Measurements from ENCODE around the gene NKAIN2.
"Not testable (repeated sequence)": the region's sequence is repeated elsewhere in the genome, so short reads cannot be mapped to it uniquely, and the experiment has no call there.

Gene NKAIN2

GRCh38 chr6:124561635-124562130 lies 758.0 kb downstream of the NKAIN2 start:
- no peak for DNase-seq (ENCODE audit: low read depth, low spot score)

DNA sequence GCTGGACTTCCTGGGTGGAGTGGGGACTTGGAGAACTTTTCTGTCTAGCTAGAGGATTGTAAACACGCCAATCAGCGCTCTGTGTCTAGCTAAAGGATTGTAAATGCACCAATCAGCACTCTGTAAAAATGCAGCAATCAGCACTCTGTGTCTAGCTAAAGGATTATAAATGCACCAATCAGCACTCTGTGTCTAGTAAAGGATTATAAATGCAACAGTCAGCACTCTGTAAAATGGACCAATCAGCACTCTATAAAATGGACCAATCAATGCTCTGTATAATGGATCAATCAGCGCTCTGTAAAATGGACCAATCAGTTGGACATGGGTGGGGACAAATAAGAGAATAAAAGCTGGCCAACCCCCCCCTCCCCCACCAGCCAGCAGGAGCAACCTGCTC lies 760.5 kb downstream of the NKAIN2 start:
- DNase-seq (ENCODE audit: low read depth, low spot score): not testable (repeated sequence)

DNA sequence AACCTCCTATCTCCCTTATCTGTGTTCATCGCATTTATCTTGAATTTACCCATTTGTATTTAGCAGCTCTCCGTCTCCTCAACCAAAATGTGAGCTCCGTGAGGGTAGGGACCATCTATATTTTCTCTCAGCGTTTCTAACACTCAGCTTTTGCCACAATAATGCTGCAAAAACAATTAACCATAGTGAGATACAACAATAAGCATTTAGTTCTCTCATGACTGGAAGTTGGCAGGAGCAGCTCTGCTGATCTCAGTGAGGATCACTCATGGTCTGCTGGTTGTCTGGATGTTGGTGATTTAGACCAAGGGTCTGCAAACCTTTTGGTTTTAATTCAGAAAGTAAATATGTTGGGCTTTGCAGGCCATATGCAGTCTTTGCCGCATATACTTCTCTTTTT lies 763.7 kb downstream of the NKAIN2 start:
- no peak for DNase-seq (ENCODE audit: low read depth, low spot score)

DNA sequence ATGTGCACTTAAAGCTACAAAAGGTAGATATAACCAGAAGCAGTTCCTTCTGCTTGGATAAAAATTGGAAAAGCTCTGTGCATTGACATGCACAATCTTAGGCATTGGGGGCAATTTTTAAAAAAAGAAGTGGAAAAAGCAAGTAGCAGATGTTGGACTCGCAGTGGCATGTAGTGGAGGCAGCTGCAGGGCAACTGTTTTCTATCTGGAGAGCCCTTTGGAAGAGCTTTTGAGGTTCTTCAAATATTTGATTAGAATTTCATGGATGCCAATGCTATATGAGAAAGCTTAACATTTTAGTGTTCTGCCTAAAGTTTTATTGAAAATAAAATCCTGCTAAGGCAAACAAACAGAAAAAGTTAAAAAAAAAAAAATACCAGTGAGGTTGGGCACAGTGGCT lies 770.3 kb downstream of the NKAIN2 start:
- DNase-seq (ENCODE audit: low read depth, low spot score): no peak

GRCh38 chr6:124577734-124578281 lies 774.1 kb downstream of the NKAIN2 start:
- no peak for DNase-seq (ENCODE audit: low read depth, low spot score)

DNA sequence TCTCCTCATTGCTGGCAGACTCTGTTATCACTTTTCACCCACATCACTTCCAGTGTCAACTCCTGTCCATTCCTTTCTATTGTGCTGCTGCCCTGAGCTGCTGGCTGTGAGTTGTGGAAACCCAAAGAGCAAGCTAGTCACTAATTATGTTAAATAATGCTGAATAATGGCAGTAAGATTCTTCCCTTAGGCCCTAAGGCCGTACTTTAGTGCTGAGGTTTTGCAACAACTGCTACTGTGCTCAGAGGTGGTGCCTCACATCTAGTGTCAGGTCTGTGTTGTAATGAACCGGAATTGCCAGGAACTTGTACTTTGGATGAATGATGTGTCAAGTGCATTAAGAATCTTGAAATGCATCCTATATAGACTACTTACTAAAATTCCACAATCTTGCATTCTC lies 786.3 kb downstream of the NKAIN2 start:
- DNase-seq (ENCODE audit: low read depth, low spot score): no peak

GRCh38 chr6:124599656-124600055 lies 796.0 kb downstream of the NKAIN2 start:
- DNase-seq (ENCODE audit: low read depth, low spot score): no peak

DNA sequence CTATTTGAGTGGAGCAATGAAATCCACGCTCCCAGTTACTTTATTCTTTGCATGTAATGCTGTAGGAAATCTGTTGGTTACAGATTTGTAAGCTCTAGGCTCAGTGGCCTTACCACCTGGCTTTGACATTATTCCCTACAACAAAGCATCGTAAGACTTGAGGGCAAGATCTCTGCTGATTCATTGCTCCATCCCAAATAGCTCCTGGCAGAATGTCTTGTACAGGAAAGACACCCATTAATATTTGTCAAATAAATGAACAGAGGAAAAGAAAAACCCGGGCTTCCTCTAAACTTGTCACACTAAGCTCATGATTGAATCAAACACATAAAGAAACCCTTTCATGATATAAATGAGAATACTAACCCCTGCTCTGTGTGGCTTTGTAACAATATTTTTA lies 801.1 kb downstream of the NKAIN2 start:
- no peak for DNase-seq (ENCODE audit: low read depth, low spot score)

DNA sequence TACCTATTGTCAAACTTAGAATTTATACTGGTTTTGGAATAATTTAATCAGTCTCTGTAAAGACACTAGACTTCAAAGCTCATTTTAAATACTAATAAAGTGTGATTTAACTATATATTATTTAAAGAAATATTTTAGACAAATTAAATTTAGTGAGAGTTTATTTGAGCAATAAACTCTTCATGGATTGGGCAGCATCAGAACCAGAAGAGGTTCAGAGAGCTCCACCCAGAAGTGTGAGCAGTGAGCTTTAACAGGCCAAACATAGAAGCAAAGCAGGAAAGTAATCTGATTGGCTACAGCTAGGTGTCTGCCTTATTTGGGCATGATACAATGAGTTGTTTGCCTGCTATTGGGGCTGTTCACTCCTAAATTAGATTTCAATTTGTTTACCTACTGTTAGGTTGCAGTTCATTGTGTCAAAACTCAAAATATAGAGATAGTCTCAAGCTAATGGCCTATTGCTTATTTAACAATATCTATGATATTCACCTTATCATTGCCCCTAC lies 803.5 kb downstream of the NKAIN2 start:
- DNase-seq (ENCODE audit: low read depth, low spot score): no peak

DNA sequence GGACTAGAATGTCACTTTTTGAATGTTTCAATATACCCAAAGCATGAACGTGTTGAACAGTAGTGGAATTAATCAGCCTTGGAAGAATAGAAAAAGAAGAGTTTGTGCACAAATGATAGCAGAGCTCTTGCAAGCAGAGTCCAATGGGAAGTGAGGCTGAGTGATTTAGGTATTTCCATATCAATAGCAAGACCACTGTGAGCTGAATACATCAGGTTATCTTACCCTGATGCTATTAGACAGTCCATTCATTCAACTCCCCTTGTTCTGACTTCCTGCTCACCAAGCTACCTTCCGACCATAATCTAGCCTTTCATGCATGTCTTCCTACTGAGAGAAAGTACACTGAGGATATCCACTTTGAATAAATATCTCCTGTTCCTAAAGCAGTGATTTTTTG lies 809.4 kb downstream of the NKAIN2 start:
- no peak for DNase-seq (ENCODE audit: low read depth, low spot score)

- no peak for DNase-seq (ENCODE audit: low read depth, low spot score)
These were observed 818.7 kb downstream of the NKAIN2 start for GRCh38 chr6:124622351-124622750.

- DNase-seq (ENCODE audit: low read depth, low spot score): no peak
These were observed 830.0 kb downstream of the NKAIN2 start for GRCh38 chr6:124633655-124634054.

DNA sequence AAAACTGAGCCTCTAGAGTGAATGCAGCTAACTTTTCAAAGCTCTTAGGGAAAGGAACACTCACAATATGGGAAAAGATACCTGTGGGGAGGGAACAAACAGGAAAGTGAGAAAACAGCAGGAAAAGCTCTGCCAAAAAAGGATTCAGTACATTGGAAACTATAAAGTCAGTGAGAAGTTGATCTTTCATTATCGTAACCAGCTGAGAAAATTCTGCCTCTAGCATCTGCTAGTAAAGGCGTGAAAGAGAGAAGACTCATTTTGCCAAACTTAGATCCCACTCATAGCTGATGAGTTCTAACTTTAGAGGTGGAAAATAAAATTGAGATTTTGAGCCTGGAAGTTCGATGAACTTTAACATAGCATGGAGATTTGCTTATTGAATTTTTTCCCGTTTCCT lies 836.8 kb downstream of the NKAIN2 start:
- no peak for DNase-seq (ENCODE audit: low read depth, low spot score)

DNA sequence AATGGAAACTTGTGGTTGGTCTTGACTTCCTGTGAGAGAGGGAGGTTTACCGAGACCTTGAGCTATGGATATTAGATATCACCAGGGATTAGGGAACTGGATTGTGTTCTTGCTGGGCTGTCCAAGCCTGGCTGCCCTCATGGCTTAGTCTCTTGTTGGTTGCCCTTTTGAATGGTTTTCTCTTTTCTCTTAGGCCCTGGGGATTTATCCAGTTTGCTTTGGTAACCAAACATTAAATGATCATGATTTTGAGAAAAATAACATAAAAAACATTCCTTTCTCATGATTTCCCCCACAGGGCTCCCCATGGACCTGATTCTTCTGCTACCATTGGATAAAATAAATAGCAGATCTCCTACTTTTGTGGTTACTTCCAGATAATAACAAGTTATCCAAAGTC lies 852.2 kb downstream of the NKAIN2 start:
- peak; percentile 70 for DNase-seq (ENCODE audit: low read depth, low spot score)

DNA sequence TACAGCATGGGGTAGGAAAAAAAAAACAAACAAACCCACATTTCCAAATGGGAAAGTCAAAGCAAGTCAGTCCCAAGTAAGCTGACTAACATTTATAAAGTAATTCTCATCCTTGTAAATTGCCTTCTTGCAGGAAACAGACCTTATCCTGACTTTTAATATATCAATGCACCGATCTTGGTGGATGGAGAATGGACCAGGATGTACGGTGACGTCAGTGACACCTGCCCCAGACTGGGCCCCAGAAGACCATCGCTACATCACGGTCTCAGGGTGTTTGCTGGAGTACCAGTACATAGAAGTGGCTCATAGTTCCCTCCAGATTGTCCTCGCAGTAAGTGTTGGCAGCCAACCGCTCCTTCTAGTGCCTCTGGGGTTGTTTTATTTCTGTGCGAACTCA lies 854.4 kb downstream of the NKAIN2 start:
- no peak for DNase-seq (ENCODE audit: low read depth, low spot score)

GRCh38 chr6:124659427-124659826 lies 855.8 kb downstream of the NKAIN2 start:
- DNase-seq (ENCODE audit: low read depth, low spot score): no peak

GRCh38 chr6:124660185-124660584 lies 856.5 kb downstream of the NKAIN2 start:
- no peak for DNase-seq (ENCODE audit: low read depth, low spot score)

GRCh38 chr6:124661097-124661661 lies 857.5 kb downstream of the NKAIN2 start:
- DNase-seq (ENCODE audit: low read depth, low spot score): no peak

- no peak for DNase-seq (ENCODE audit: low read depth, low spot score)
These were observed 864.4 kb downstream of the NKAIN2 start for GRCh38 chr6:124668028-124668427.

- no peak for DNase-seq (ENCODE audit: low read depth, low spot score)
These were observed 866.2 kb downstream of the NKAIN2 start for GRCh38 chr6:124669713-124670480.

GRCh38 chr6:124670801-124671200 lies 867.1 kb downstream of the NKAIN2 start:
- no peak for DNase-seq (ENCODE audit: low read depth, low spot score)

DNA sequence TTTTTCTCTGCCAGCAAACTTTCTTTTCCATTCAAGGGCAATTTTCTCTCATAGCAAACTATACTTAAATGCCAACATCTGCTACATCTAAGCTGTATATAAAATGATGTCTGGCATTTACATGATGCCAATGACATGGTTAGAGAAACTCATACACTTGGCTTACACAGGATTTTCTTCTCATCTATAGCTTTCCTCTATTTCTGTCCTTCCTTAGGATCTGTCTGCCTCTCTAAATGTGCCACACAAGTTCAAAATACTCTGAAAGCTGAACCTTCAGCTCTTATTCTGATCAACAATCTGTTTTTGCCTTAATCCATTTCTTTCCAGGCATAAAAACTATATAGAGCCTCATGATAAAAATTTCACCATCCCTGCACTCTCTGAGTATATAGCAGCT lies 867.7 kb downstream of the NKAIN2 start:
- no peak for DNase-seq (ENCODE audit: low read depth, low spot score)

GRCh38 chr6:124674042-124674441 lies 870.4 kb downstream of the NKAIN2 start:
- no peak for DNase-seq (ENCODE audit: low read depth, low spot score)
